Measurements from ENCODE around the gene GTF2A1L.
"Not testable (repeated sequence)": the region's sequence is repeated elsewhere in the genome, so short reads cannot be mapped to it uniquely, and the experiment has no call there.

GTF2A1L gene, protein sequence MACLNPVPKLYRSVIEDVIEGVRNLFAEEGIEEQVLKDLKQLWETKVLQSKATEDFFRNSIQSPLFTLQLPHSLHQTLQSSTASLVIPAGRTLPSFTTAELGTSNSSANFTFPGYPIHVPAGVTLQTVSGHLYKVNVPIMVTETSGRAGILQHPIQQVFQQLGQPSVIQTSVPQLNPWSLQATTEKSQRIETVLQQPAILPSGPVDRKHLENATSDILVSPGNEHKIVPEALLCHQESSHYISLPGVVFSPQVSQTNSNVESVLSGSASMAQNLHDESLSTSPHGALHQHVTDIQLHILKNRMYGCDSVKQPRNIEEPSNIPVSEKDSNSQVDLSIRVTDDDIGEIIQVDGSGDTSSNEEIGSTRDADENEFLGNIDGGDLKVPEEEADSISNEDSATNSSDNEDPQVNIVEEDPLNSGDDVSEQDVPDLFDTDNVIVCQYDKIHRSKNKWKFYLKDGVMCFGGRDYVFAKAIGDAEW

DNA sequence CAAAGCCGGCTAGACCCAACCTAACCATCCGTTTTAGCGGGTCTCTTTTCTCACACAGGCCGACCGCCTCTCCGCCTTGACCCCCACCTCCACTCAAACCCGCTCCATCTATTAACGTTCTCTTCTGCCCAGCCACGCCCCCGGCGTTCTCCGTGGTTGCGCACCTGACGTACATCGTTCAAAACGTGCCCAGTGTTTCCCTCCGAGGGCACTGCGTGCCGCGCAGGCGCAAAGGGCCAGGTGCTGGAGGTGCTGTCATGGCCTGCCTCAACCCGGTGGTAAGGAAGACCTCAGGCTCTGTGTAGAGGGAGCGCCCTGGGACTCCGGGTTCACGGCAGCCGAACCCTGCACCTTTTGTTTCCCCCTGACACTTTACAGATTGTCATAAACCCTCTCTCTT is at the start of gene GTF2A1L:
Gene GTF2A1L (plus strand): TSS at position 239 of the 400 bp plus-strand sequence. CDS start 19 bp downstream, at position 258.
- DNase-seq, result no peak

DNA sequence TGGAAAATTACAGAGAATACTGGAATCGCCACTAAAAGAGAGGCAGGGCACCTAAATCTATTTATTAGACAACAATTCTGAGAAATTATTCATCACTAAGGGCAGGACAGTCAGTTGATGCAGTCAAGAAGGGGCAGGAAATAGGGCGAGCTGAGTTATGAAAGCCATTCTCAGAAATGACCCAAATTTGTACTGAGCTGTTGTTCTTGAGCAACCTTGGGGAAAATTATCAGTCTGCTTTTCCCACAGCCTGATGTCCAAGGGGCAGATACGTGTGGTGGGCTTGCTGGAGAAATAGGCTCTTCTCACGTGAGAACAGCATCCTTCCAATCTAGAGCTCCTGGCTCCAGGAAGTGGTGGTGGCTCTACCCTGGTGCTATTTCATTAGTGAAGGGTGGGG is 49.1 kb upstream of the GTF2A1L start:
- DNase-seq, result no peak

DNA sequence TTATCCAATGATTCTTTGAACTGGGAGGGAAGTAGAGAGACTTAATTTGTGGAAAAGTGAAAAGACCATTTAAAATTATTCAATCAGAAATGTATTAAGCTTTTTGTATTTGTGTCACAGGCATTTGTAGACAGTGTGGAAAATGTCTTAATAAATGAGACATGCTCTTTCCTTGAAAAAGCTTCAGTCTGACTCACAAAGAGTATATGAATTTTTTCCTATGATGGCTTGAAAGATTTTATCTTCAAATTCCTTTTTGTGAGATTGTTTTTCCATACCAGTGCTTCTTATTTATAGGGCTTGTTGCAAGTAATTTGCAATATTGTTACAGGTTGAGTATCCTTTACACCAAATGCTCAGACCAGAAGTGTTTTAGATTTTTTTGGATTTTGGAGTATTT is 48.2 kb upstream of the GTF2A1L start:
- no peak for DNase-seq

DNA sequence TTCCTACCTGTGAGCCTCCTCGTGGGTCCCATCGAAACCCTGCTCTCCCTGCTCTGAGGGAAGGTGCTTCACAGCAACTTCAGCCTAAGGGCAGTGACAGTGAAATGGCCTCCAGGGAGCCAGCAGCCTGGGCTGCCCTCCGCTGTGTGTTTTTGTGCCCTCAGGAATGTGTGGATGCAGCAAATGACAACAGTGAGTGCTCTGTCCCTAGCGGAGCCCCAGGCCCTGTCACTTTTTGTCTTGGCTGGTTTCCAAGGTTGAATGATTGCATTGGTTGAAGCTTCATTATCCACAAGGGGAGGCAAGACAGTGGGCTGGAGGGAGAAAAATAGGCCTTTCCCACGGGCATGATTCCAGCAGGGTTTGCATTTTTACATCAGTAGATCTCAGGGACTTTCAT is 44.8 kb upstream of the GTF2A1L start:
- no peak for DNase-seq

DNA sequence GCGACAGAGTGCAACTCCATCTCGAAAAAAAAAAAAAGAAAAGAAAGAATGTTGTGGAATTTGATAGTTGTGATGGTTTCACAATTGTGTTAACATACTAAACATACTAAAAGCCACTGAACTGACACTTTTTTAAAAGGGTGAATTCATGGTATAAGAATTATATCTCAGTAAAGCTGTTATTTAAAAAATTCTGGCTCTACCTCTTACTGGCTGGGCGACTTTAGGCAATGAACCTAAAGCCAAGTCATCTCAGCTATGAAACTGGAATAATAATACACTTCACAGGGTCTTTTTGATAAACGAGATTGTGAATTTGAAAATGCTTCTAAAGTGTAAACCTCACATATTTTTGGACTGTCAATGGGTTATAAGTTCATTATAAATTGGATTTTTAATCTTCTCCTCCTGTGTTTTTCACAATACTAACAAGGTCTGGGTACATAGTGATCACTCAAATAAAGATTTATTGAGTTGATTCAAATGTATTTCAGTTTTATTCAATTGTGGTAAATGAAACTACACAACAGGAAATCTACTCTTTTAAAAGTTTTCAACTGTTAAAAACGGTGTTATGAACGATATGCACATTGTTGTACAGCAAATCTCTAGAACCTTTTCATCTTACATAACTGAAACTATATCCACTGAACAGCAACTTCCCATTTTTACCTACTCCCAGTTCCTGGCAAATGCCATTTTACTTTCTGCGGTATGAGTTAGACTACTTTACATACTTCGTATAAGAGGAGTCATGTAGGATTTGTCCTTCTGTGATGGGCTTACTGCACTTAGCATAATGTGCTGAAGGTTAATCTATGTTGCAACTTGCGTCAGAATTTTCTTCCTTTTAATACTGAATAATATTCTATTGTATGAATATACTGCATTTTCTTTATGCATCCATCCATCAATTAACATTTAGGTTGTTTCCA is 43.0 kb upstream of the GTF2A1L start:
- DNase-seq, result no peak

DNA sequence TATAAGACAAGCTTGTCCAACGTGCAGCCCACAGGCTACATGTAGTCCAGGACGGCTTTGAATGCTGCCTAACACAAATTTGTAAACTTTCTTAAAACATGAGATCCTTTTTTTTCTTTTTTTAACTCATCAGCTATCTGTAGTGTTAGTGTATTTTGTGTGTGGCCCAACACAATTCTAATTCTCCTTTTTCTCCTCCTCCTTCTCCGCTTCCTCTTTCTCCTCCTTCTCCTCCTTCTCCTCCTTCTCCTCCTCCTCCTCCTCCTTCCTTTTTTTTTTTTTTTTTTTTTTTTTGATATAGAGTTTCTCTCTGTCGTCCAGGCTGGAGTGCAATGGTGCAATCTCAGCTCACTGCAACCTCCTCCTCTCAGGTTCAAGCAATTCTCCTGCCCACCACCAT is 39.3 kb upstream of the GTF2A1L start:
- no peak for DNase-seq

DNA sequence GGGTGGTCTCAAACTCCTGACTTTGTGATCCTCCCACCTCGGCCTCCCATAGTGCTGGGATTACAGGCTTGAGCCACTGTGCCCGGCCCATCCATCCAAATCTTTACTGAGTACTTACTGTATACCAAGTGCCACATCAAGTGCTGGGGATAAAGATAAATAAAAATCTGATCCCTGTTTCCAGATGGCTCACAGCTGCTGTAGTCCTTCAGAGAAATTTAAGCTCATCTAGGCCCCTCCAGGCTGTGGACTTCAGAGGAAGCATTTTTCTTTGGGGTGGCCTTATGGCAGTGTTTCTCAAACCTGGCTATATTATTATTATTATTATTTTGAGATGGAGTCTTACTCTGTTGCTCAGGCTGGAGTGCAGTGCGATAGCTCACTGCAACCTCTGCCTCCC is 33.7 kb upstream of the GTF2A1L start:
- peak; percentile 69 for DNase-seq

DNA sequence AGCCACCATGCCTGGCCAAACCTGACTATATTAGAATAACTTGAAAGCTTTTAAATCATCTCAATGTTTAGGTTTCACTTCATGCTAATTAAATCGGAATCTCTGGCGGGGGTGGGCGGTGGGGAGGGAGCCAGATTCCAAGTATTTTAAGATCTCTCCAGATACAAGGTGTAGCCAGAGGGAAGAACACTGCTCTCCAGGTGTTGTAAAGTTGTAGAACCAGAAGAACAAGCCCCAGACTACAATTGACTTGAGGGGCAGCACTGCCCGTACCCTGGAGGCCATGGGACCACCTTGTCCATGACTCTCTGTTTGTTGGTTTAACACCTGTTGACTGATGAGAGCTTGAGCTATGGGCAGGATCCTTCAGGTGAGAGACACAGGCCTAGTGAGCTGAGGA is 33.1 kb upstream of the GTF2A1L start:
- DNase-seq, result no peak

DNA sequence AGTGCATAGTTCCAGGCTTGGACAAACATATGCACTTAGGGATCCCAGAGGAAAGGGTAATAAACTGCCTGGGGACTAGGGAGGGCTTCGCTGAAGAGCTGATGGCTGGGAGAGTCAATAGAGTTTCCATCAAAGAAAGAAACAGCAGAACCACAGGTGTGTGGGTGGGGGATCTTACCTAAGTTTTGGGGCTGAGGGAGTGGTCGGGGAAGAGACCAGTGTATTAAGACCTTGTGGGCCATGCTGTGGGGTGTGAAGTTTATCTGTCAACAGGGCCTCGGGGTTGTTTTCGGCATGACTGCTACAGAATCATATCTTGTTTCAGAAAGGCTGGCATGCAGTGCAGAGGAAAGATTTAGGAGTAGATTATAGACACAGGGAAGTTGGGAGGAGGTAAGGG is 31.2 kb upstream of the GTF2A1L start:
- peak; percentile 10 for DNase-seq

DNA sequence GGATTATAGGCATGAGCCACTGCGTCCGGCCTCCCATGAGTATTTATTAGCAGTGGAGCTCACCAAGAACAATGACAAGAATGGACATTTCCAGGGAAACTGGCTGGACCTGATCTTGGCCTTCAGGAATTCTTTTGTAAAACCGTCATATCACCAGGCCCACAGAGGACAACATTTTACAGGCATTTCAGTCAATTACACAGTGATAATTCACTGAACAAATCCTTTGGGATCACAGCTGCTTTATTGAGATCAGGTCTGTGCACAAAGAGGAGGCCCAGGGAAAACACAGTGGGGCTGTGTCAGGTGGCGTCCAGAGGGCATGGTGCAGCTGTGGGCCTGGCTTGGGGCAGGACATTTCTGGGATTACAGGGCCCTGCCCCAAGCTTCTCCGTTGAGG is 30.1 kb upstream of the GTF2A1L start:
- DNase-seq, result no peak

DNA sequence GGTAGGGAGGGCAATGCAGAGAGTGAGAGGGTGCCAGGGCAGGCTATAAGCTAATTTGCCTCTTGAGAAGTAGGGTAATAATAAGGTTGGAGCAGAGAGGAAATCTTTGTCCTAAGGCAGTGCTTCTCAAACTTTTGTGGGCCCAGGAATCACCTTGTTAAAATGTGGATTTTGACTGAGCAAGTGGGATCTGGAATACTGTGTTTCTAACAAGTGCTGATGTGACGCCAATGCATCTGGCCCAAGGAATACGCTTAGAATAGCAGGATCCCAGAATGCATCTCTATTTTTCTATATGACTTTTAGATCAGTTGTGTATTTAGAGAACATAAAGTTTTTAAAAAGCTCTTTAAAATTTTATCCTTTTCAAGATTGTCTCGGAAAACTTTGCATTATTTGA is 29.7 kb upstream of the GTF2A1L start:
- DNase-seq, result no peak

DNA sequence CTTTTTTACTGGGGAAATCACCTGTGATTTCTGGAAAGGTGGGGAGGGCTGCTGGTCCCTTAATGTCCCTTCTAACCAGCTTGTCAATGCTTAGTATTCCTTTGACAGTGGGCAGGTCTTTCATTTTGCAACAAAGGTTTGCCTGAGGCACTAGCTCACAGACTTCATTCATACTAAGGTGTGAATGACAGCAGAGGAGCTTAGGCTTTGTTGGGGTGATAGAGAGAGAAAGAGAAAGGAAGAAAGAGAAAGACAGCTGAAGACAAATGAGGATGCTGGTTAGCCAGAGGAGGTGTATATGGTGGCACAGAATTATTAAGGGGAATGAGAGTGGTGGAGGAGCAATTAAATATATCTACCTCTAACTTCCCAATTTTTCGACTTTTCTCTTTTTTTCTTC is 28.9 kb upstream of the GTF2A1L start:
- no peak for DNase-seq

DNA sequence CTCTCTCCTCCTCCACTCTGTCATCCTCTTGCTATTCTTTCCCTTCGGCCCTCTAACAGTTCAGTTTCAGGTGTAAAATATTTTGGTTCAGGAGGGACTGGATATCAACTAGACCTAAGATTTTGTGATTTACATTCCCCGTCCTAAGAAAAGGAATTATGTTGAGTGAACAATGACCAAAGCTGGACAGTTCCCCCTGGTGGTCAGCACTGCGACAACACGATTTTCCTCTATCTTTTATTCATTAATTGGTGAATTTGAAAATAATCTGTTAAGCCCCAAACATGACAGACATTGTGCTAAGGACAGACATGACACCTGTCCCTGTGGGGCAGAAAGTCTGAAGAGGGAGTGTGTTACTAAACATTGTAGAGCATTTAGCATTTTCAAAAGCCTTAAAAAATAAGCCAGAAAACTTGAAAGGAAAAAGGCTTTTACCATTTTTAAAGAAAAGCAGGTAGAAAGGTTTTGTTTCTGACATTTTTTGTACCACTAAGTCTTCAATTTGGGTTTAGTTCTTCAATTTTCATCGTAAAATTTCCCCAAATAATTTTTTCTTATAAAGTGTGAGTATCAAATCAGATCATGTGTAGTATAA is 28.4 kb upstream of the GTF2A1L start:
- peak; percentile 37 for DNase-seq

DNA sequence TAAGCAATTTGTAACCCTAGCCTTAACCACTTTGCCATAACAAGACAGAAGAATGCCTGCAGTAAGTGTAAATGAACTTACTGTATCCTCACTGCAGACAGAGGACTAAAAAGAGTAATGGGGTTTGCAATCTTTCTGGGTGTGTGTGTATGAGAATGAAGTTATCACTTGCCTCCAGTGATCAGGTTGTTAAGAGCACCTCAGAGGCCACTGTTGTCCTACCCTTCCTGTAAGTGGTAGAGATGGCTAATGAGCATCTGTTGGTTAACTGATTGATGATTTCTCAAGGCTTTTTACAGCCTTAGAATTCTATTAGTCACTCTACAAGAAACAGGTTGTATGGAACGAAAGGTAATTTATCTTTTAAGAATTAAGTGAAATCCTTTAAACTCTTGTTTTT is 27.6 kb upstream of the GTF2A1L start:
- DNase-seq, result no peak

DNA sequence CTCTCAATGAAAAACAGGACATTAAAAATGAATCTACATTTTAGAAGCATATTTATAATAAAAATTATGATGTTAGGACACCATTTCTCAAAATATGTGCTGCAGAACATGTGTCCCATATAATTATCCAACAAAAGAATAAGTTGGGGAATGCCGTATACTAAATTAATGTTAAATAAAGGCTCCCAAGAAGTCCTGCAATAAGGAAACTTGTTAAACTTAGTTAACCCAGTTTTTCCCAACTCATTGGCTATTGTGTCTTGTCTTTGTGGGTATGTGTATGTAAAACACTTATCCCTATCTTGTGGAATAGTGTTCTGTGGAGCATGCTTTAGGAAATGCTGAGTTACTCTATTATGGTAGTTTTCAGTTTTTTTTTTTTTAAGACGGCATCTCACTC is 25.6 kb upstream of the GTF2A1L start:
- no peak for DNase-seq

DNA sequence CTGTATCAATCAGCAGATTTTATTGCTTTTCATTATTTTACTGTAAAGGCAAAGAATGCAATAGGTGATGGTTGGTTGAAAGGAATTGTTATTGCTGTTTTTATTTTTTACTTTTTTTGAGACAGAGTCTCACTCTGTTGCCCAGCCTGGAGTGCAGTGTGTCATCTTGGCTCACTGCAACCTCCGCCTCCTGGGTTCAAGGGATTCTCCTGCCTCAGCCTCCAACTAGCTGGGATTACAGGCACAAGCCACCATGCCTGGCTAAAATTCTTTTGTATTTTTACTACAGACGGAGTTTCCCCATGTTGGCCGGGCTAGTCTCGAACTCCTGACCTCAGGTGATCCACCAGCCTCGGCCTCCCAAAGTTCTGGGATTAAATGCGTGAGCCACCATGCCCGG is 20.9 kb upstream of the GTF2A1L start:
- DNase-seq, result not testable (repeated sequence)

DNA sequence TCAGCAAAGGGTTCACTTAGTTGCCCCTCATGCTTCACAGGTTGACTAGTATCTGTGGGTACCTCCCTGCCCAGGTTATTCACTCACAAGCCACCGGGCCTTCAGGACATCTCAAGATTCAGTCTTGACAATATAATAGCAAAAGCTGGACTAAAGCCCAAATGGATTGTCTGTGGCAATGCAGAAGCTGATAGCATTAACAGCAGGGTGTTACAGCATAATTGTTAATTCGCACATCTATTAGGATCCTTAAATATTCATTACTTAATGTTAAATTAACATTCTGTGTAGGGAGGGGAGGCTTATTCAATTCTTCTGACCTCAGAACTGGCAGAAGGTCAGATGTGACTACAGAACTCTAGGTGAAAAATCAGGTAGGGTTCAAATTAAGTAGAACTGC is 20.2 kb upstream of the GTF2A1L start:
- no peak for DNase-seq

DNA sequence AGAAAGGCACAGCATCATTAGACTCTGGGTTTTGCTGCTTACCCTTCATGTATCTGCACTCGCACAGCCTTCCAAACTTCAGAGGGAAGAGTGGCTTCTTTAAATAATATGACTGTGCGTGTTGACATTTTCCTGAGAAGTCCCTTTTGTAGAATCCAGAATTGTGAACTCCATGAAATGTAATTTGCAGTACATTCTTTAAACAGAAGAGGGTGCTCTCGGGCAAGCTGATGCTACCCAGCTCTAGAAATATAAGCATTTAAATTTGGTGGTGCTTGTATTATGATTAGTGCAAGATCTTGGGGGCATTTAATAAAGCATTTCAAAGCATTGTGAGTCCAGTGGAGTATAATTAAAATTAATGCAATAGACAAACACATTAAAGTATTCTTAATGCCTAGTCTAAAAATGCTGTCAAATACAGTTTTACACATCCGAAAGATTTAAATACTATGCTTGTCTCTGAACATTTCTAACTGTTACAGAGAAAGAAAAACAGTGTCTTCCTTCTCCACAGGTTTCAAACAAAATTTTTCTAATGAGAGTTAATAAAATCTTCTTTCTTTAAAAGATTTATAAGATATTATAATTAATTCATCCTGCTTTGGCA is 17.3 kb upstream of the GTF2A1L start:
- peak; percentile 48 for DNase-seq

DNA sequence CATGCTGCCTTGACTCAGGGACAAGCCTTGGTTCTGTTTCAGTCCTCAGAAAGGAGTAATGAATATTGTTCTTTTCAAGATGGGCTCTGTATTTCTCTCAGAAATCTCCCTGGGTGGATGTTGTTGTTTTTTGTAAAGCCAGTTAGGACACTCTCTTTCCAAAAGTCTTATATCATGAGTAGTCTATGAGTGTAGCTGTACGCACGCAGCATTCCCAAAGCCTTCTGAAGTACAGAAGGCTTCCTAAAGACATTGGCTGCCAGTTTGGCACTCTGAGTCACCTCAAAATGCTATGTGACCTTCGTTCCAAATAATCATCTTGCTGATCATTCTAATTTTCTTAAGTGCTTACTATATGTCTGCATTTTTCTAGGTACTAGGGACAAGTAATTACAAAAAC is 16.7 kb upstream of the GTF2A1L start:
- no peak for DNase-seq

DNA sequence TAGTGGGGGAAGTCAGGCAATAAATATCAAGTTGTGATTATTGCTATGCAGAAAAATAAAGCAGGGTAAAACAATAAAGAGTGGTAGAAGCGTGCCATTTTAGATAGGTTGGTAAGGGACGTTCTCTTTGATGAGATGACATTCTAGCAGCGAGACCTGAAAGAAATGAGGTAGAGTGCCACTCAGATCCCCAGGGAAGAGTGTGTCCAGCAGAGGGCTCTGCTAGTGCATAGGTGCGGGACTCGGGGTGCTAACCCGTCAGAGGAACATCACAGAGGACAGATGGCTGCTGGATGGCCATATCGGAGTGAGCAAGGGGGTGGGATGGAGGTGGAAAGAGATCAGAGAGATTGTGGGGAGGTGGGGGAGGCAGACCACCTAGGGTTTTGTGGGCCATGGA is 16.3 kb upstream of the GTF2A1L start:
- DNase-seq, result no peak

DNA sequence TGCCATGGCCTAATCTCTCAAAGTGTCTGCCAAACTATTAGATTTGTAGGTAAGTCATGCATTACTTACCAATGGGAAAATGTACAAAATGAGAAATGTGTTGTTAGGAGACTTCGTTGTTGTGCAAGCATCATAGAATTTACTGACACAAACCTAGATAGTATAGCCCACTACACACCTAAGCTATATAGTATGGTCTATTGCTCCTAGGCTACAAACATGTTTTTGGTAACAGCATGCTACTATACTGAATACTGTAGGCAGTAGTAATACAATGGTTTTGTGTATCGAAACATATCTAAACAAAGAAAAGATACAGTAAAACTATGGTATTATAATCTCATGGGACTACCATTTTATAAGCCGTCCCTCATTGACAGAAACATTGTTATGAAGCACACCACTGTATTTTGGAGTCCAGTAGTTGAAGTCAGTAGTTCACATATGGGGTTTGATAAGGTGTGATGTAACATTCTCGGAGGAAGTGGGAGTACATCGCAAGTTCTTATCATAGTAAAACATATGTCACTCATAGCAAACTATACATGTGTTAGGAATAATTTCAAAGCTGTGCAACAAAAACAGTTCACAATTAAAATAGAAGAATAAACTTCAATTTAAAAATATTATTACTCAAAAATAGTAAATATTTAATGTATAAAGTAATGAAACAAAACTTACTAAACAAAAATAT is 12.0 kb upstream of the GTF2A1L start:
- no peak for DNase-seq

DNA sequence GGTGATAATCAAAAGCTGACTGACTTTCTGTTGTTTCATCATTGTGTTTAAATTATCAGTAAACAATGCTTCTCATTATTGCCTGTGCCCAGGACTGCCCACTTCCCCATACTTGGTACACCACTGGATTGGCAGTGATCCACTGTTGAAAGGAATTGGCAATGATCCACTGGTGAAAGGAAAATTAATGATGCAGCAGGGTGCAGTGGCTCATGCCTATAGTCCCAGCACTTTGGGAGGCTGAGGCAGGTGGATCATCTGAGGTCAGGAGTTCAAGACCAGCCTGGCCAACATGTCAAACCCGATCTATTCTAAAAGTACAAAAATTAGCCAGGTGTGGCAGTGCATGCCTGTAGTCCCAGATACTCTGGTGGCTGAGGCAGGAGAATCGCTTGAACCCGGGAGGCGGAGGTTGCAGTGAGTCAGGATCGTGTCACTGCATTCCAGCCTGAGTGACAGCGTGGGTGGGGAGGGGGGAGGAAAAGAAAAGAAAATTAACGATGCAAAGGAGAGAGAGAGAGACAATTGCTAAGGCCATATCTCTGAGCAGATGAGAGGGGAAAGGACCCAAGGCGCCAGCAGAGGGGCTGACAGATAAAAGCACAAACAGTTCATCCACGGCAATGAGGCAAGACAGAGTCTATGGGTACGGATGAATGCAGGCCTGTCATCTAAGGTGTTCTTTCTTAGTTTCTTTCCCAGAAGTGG is 10.2 kb upstream of the GTF2A1L start:
- DNase-seq, result no peak

Data from NCI-H2171 treated with DMSO at 0.1 percent for 48 hours (cell line).